GM21737 (cell line): ENCODE data around the gene FIS1.
"Not testable (repeated sequence)": the region's sequence is repeated elsewhere in the genome, so short reads cannot be mapped to it uniquely, and the experiment has no call there.

ENCODE experiments used
- ATAC-seq: cut with Tn5 transposase; IDR thresholded peaks from one replicate; pipeline ENCODE4 v1.9.1; 2021; ENCODE audit warnings: mild to moderate bottlenecking, moderate library complexity; ENCODE audit not compliant: unreplicated experiment

Gene FIS1

GRCh38 chr7:101206665-101207042 lies 38.2 kb downstream of the FIS1 start:
- ATAC-seq: no peak

- ATAC-seq: no peak
Observed at GRCh38 chr7:101205901-101206664, 38.8 kb downstream of the FIS1 start.

GRCh38 chr7:101203740-101204738 lies 40.8 kb downstream of the FIS1 start:
- ATAC-seq: not testable (repeated sequence)

GRCh38 chr7:101202603-101202918 lies 42.3 kb downstream of the FIS1 start:
- ATAC-seq: no peak

GRCh38 chr7:101201695-101202602 lies 42.9 kb downstream of the FIS1 start:
- ATAC-seq: no peak

- ATAC-seq: no peak
Observed at GRCh38 chr7:101200862-101201599, 43.9 kb downstream of the FIS1 start, which contains the start of gene MOGAT3. Gene MOGAT3 (minus strand): TSS chr7:101201036. CDS start chr7:101200854, 182 bp downstream.

- no peak for ATAC-seq
Observed at GRCh38 chr7:101200504-101200861, 44.4 kb downstream of the FIS1 start.

GRCh38 chr7:101199522-101199921 lies 45.4 kb downstream of the FIS1 start:
- not testable (repeated sequence) for ATAC-seq

GRCh38 chr7:101198476-101198875 lies 46.4 kb downstream of the FIS1 start:
- ATAC-seq: no peak

- ATAC-seq: no peak
Observed at GRCh38 chr7:101197991-101198390, 46.9 kb downstream of the FIS1 start.

GRCh38 chr7:101195884-101196283 lies 49.0 kb downstream of the FIS1 start:
- no peak for ATAC-seq
